K562 (cell line): ENCODE results near the gene TBL1XR1. TPM values are rescaled to one million over a fixed set of nuclear protein-coding genes. Genes with fewer than 3 reads are reported as not detected.

Experiments used
- ATAC-seq: fragments of 200-7000 bp; cut with Tn5 transposase; 3 replicates; pipeline ENCODE4 v1.9.1; 2020; ENCODE audit warnings: moderate library complexity
- BruUV-seq: library from RNA; stranded (reverse); fragments of 400-500 nt; replicated peaks from 2 replicates; lab custom pipeline; 2021; lab: Mats Ljungman, UMichigan
- CTCF ChIA-PET: fragments of 300-600 bp; formaldehyde crosslinking; extraction: SDS; loops from one replicate; lab custom pipeline; 2021; ENCODE audit warnings: low intra/inter-chr PET ratio; lab: Yijun Ruan, JAX
- POLR2A ChIA-PET: fragments of 300-600, 350-650 bp; sonication (Branson Sonifier 250); formaldehyde crosslinking; extraction: SDS; loops from one replicate; lab custom pipeline; 2021; ENCODE audit warnings: antibody characterized with exemption, inconsistent platforms; lab: Yijun Ruan, JAX
- DNase-seq, 4 experiments: peaks; one replicate each; pipeline versions ENCODE4 v3.0.0 to v3.0.0-alpha.2; 2011 to 2018; ENCODE audit warnings: low spot score in 3 of 4, mixed read lengths in 3 of 4; ENCODE audit errors: extremely low read depth in 1 of 4
- FAIRE-seq: peaks from 2 replicates; lab custom pipeline; 2011; peaks lifted over from hg19 to GRCh38; lab: Jason Lieb, UNC
- H2AFZ ChIP-seq: 2 replicates; pipeline ENCODE4 v1.6.0; 2011; ENCODE audit warnings: low read depth, low read length, control low read depth, inconsistent platforms
- H3K27ac ChIP-seq: fragments of 200-600 bp; 3 replicates; pipeline ENCODE4 v1.8.0; 2011; ENCODE audit warnings: low read depth, mild to moderate bottlenecking, control low read depth, inconsistent platforms, low read length, moderate library complexity, mixed read lengths; ENCODE audit errors: extremely low read depth
- H3K27me3 ChIP-seq, 2 experiments: fragments of 300-600 bp in 1 of 2; 2 replicates in 1 of 2; 3 replicates in 1 of 2; pipeline versions ENCODE4 v1.6.0 to v1.8.0; 2011; ENCODE audit warnings: inconsistent platforms in 2 of 2, low read length in 2 of 2, mild to moderate bottlenecking in 1 of 2, mixed read lengths in 1 of 2, moderate library complexity in 1 of 2; ENCODE audit not compliant: control insufficient read depth in 2 of 2, insufficient read depth in 2 of 2
- H3K36me3 ChIP-seq: fragments of 300-600 bp; 3 replicates; pipeline ENCODE4 v1.8.0; 2011; ENCODE audit warnings: mild to moderate bottlenecking, low read length, inconsistent platforms; ENCODE audit not compliant: control insufficient read depth, insufficient read depth
- H3K4me1 ChIP-seq, 2 experiments: fragments of 200-600 bp in 1 of 2; replicated peaks in 1 of 2; 2 replicates in 1 of 2; 3 replicates in 1 of 2; pipeline versions ENCODE4 v1.5.1 to v1.8.0; 2011; ENCODE audit warnings: inconsistent platforms in 2 of 2, low read length in 2 of 2, mild to moderate bottlenecking in 1 of 2, mixed read lengths in 1 of 2, moderate library complexity in 1 of 2; ENCODE audit not compliant: control insufficient read depth in 2 of 2, insufficient read depth in 2 of 2
- H3K4me2 ChIP-seq: 2 replicates; pipeline ENCODE4 v1.6.1; 2011; ENCODE audit warnings: low read length, control low read depth, inconsistent platforms, mixed read lengths; ENCODE audit not compliant: insufficient read depth
- H3K4me3 ChIP-seq: fragments of 200-600 bp; sonication (generic), shearing (Covaris generic); 2 replicates; pipeline ENCODE4 v1.5.1; 2016; ENCODE audit warnings: control low read depth, inconsistent platforms
- H3K79me2 ChIP-seq: fragments of 200-600 bp; 3 replicates; pipeline ENCODE4 v1.8.0; 2011; ENCODE audit warnings: low read length, inconsistent platforms; ENCODE audit not compliant: control insufficient read depth, insufficient read depth
- H3K9ac ChIP-seq, 2 experiments: 2 replicates each; pipeline versions ENCODE4 v1.6.0 to v1.6.1; 2011; ENCODE audit warnings: low read depth in 2 of 2, low read length in 2 of 2, control low read depth in 1 of 2, inconsistent platforms in 1 of 2, mild to moderate bottlenecking in 1 of 2, mixed read lengths in 1 of 2; ENCODE audit not compliant: insufficient read depth in 1 of 2
- H3K9me1 ChIP-seq: one replicate; pipeline ENCODE4 v1.6.0; 2011; ENCODE audit warnings: inconsistent platforms, mild to moderate bottlenecking, low read length, moderate library complexity; ENCODE audit not compliant: control insufficient read depth, insufficient read depth
- H3K9me3 ChIP-seq: replicated peaks from 2 replicates; pipeline ENCODE4 v1.5.1; 2011; ENCODE audit warnings: low read depth, low read length, inconsistent platforms; ENCODE audit not compliant: control insufficient read depth, insufficient read depth
- H4K20me1 ChIP-seq: replicated peaks from 2 replicates; pipeline ENCODE4 v1.6.1; 2011; ENCODE audit warnings: low read length, inconsistent platforms, mixed read lengths; ENCODE audit not compliant: control insufficient read depth, insufficient read depth
- CAMTA2 ChIP-seq: fragments of 250-450 bp; sonication (Bioruptor Pico); conservative IDR thresholded peaks from 2 replicates; pipeline ENCODE4 v1.5.1; 2022
- CC2D1A ChIP-seq: fragments of 450-650 bp; IDR thresholded peaks from 2 replicates; pipeline ENCODE4 v1.6.1; 2017; ENCODE audit warnings: mild to moderate bottlenecking
- FOXO4 ChIP-seq: fragments of 450-650 bp; formaldehyde crosslinking; IDR thresholded peaks from 2 replicates; pipeline ENCODE4 v1.4.0; 2020; ENCODE audit warnings: mild to moderate bottlenecking, moderate library complexity
- MAFF ChIP-seq: IDR thresholded peaks from 2 replicates; pipeline ENCODE4 v1.6.1; 2012; ENCODE audit warnings: low read length, improper control_type of control experiment
- MED1 ChIP-seq: sonication (generic); formaldehyde crosslinking; IDR thresholded peaks from 2 replicates; pipeline ENCODE4 v1.8.1; 2023; ENCODE audit warnings: missing genetic modification reagents, borderline replicate concordance
- POLR2H ChIP-seq: IDR thresholded peaks from 2 replicates; pipeline ENCODE4 v1.6.1; 2016; ENCODE audit warnings: missing genetic modification characterization, low read depth, mild to moderate bottlenecking, control low read depth, missing compliant biosample characterization, moderate library complexity
- ZBTB43 ChIP-seq: sonication (generic); formaldehyde crosslinking; IDR thresholded peaks from 2 replicates; pipeline ENCODE4 v1.8.0; 2023; ENCODE audit warnings: mild to moderate bottlenecking, missing genetic modification reagents
- ZNF79 ChIP-seq: fragments of 250-450 bp; sonication (Bioruptor Pico); IDR thresholded peaks from 2 replicates; pipeline ENCODE4 v1.4.0; 2020; ENCODE audit warnings: low read depth, mild to moderate bottlenecking, moderate library complexity
- WGBS: fragments of 100-300 bp; shearing (Covaris generic); methylation state at CpG from one replicate; pipeline ENCODE4 v1.1.6; 2016; ENCODE audit warnings: low coverage, mixed read lengths; ENCODE audit not compliant: insufficient coverage; ENCODE audit errors: missing lambda C conversion rate; 5-methylcytosine and 5-hydroxymethylcytosine counted together
- in situ Hi-C: fragments of 300-500 bp; cut with MboI; formaldehyde crosslinking; loops from 4 replicates; pipeline ENCODE4 v1.15.0; 2018; ENCODE audit warnings: inconsistent platforms, mixed read lengths
- intact Hi-C: fragments of 100-400 bp; cut with micrococcal nuclease; formaldehyde crosslinking; loops from 2 replicates; pipeline ENCODE4 v1.14.2; 2022
- polyA plus RNA-seq, 8 experiments: library from polyadenylated mRNA; depleted of rRNA in 4 of 8; stranded (reverse) in 5 of 8; unstranded in 3 of 8; fragments of >200 nt; fragmentation: Nextera tagmentation in 2 of 8; fragmentation: Illumina TruSeq in 1 of 8; extraction: Ambion mirVana in 2 of 8; extraction: Trizol in 1 of 8; gene quantifications; 2 replicates each; pipeline versions ENCODE4 v1.2.1 to v1.2.3, GENCODE V29; 2011 to 2014; ENCODE audit warnings: inconsistent platforms in 1 of 8, missing spikeins in 1 of 8
- total RNA-seq, 7 experiments: library from RNA; depleted of rRNA in 6 of 7; stranded (reverse); fragments of >200 nt in 6 of 7; fragmentation: Illumina TruSeq in 2 of 7; extraction: Trizol in 2 of 7; gene quantifications; 2 replicates each; pipeline versions ENCODE4 v1.2.1 to v1.2.3, GENCODE V29; 2011 to 2021; ENCODE audit warnings: low replicate concordance in 1 of 7

Gene TBL1XR1
- total and polyA plus RNA-seq, 9 of the 15 experiments (the other 6 are each of a cell fraction or from before 2014, with no cell fraction given), result 19.6 to 171 (median 83.3) TPM

- H3K9ac ChIP-seq, result no peak overlapping the region
- 0 out of 3 replicates have a peak, but pooled peaks cover 2% of the 10 kb centered on the region for H3K36me3 ChIP-seq
- intact Hi-C loops, result no loop called here
- no peaks in the 10 kb centered on the region for H3K27me3 ChIP-seq
- H2AFZ ChIP-seq, result no peak overlapping the region
- TF ChIP-seq POLR2H (no peak), ZBTB43 (CRISPR knock-in tag) (no peak), MAFF (no peak), CC2D1A (no peak), FOXO4 (CRISPR knock-in tag) (no peak), ZNF79 (CRISPR knock-in tag) (no peak), CAMTA2 (CRISPR knock-in tag) (no peak), MED1 (CRISPR knock-in tag) (no peak)
- TF ChIP-seq, all 486 proteins: peak for 0
- H3K4me3 ChIP-seq, result no peak overlapping the region
- CTCF ChIA-PET, result no interaction called here
- peak; percentile 10 for ATAC-seq
- no peaks in the 10 kb centered on the region for H3K9me3 ChIP-seq
- BruUV-seq, result no TSS peak
- peak; percentile 55 for FAIRE-seq
- H4K20me1 ChIP-seq, result 0 out of 2 replicates have a peak, but pooled peaks cover 16% of the 10 kb centered on the region
- in situ Hi-C loops, result no loop called here
- no peak overlapping the region for H3K4me2 ChIP-seq
- no peaks in the 10 kb centered on the region for H3K9me1 ChIP-seq
- peaks cover 99% of the 10 kb centered on the region for H3K79me2 ChIP-seq
- H3K27ac ChIP-seq, result peak overlapping the region; percentile 13; the same call in 1 of the 3 replicates
- peaks cover 6 to 21% of the 10 kb centered on the region in 2 experiments; a peak in 3 of 5 replicates for H3K4me1 ChIP-seq
- no peak for DNase-seq
- POLR2A ChIA-PET, result interaction anchor here (0.6 kb wide), 2 partner anchors 37 to 338 kb away, joined by 3 read pairs; no protein-coding TSS in a partner anchor
- WGBS, result 71% methylated on average over 3 of the region's 3 CpGs
Observed at GRCh38 chr3:177110895-177111294, 86.4 kb downstream of the TBL1XR1 start.
